ENCODE measurements around the gene PRXL2B. TPM values are rescaled to one million over a fixed set of nuclear protein-coding genes. Genes with fewer than 3 reads are reported as not detected.

PRXL2B gene
- total RNA-seq, 6 experiments from 2014 or later = 5.1 to 18.6 (median 11.1) TPM

DNA sequence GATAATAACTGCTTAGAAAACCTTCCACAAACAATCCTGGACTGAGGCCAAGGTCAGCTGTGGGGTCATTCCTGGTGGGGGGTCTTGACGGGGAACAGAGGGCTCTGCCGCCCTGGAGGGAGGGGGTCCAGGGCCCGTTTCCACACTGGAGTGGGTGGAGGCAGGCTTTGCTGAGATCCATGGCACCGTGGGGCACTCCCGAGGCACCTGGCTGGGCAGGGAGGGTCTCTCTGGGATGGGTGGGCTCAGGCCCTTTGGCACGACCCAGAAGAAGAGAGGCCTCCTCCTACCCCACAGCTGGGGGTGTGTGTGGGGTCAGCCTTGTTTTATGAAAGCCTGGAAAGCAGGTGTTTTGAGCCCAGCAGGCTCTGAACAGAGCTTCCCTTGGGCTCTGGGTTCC is 41.2 kb downstream of the PRXL2B start:
- TF ChIP-seq CTCF (IDR thresholded peaks at IDR 0.05) = no peak
- TF ChIP-seq POLR2A (IDR thresholded peaks at IDR 0.05) = no peak
- no peaks in the 10 kb centered on the region for H3K4me1 ChIP-seq
- no peaks in the 10 kb centered on the region for H3K36me3 ChIP-seq
- no peak for ATAC-seq
- no peaks in the 10 kb centered on the region for H3K9me3 ChIP-seq
- WGBS (ENCODE audit: insufficient coverage, low coverage, low lambda C conversion rate, missing lambda C conversion rate) = 0% methylated on average over 1 of the region's 6 CpGs
- no peaks in the 10 kb centered on the region for H3K27me3 ChIP-seq
- H3K4me3 ChIP-seq = no peak overlapping the region
- intact Hi-C loops (cut with DNase I) = no loop called here
- H3K27ac ChIP-seq = no peak overlapping the region
- peak in 1 of 3 donors; percentile 42 for DNase-seq

- Histone ChIP-seq H3K4me3 (no peak overlapping the region), H3K4me1 (no peaks in the 10 kb centered on the region), H3K9me3 (no peaks in the 10 kb centered on the region), H3K27me3 (no peaks in the 10 kb centered on the region), H3K27ac (no peak overlapping the region), H3K36me3 (no peaks in the 10 kb centered on the region)
- no peak for ATAC-seq
- WGBS (ENCODE audit: insufficient coverage, low coverage, low lambda C conversion rate, missing lambda C conversion rate) = 0% methylated on average over 1 of the region's 46 CpGs
- no peak for TF ChIP-seq CTCF (IDR thresholded peaks at IDR 0.05)
- no peak for TF ChIP-seq POLR2A (IDR thresholded peaks at IDR 0.05)
- intact Hi-C loops (cut with DNase I) = no loop called here
- peak in 1 of 3 donors; percentile 35 for DNase-seq
Measured at GRCh38 chr1:2628191-2628932, 41.8 kb downstream of the PRXL2B start.

DNA sequence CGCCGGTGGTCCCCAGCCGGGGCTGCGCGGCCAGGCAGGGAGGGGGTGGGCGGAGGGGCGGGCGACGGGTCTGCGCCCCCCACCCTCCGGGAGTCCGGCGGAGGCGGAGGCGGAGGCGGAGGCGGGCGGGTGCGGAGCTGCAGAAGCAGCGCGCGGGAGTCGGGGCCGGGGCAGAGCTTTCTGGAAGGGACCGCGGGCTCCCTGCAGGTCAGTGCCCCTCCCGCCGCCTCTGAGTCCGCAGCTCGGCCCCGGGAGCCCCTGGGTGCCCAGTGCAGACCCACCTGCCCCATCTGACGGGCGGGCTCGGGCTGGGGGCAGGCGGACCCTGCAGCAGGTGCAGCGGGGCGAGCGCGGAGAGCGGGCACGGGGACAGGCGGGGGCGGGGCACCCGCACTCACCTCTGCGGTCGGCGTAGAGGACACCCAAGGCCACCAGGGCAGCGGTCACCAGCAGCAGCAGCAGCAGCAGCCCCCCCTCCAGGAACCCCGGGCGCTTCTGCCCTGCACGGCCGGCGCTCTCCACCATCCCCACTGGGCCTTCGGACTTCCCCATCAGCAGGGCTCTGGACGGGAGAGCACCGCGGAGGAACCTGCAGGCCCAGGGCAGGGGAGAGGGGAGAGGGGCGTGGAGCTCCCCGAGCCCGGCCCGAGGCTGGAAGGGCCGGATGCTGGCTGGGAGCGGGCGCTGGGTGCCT is 42.5 kb downstream of the PRXL2B start:
- intact Hi-C loops (cut with DNase I) = no loop called here
- H3K27ac ChIP-seq = no peak overlapping the region
- H3K4me1 ChIP-seq = no peaks in the 10 kb centered on the region
- no CpG with 5 or more reads among the region's 64 CpGs for WGBS (ENCODE audit: insufficient coverage, low coverage, low lambda C conversion rate, missing lambda C conversion rate)
- H3K9me3 ChIP-seq = no peaks in the 10 kb centered on the region
- no peak for TF ChIP-seq POLR2A (IDR thresholded peaks at IDR 0.05)
- no peak for TF ChIP-seq CTCF (IDR thresholded peaks at IDR 0.05)
- H3K36me3 ChIP-seq = no peaks in the 10 kb centered on the region
- H3K4me3 ChIP-seq = no peak overlapping the region
- DNase-seq = peak in 1 of 3 donors; percentile 42
- ATAC-seq = no peak
- H3K27me3 ChIP-seq = no peaks in the 10 kb centered on the region

DNA sequence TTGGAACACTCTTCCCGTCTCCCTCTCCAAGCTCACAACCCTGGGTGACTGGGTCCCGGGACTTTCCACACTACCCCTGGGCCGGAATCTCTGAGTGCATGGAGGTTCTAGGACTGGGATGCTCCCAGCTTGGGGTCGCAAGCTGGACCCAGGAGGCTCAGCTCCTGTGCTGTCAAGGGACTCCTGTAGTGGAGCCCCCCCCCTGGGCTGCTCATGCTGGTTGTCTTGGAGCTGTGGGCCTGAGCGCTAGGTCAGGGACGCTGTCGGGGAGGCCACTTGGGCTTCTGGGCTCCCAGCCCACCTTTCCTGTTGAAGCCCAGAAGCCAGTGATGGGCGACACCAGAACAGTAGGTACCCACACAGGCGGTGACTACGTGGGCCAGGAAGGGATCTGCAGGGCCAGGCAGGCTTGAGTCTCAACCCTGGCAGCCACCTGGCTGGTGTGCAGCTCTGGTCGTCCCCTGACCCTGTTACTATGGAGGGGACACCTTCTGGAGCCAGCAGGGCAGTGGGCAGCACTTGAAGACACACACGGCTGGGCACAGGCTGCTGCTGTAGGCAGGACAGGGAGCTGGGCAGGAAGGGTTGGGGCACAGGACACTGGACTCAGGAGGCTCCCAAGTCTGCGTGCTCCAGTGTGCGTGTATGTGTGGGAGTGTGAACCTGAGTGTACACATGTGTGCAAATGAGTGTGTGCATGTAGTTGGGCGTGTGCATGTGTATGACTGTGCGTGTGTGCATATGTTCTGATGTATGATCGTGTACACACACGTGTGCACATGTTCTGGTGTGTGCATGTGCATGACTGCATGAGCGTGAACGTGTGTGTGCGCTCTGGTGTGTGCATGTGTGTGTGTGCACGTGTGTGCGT is 43.3 kb downstream of the PRXL2B start:
- peak in 1 of 3 donors; percentile 37 for DNase-seq
- H3K4me3 ChIP-seq = no peak overlapping the region
- no peaks in the 10 kb centered on the region for H3K27me3 ChIP-seq
- 84% methylated on average over 6 of the region's 23 CpGs for WGBS (ENCODE audit: insufficient coverage, low coverage, low lambda C conversion rate, missing lambda C conversion rate)
- no peak overlapping the region for H3K27ac ChIP-seq
- no peak for ATAC-seq
- TF ChIP-seq POLR2A (IDR thresholded peaks at IDR 0.05) = no peak
- TF ChIP-seq CTCF (IDR thresholded peaks at IDR 0.05) = no peak
- no peaks in the 10 kb centered on the region for H3K4me1 ChIP-seq
- H3K36me3 ChIP-seq = no peaks in the 10 kb centered on the region
- no peaks in the 10 kb centered on the region for H3K9me3 ChIP-seq
- intact Hi-C loops (cut with DNase I) = no loop called here

Measured in right lobe of liver (tissue), 6 donors.